HEK293 (cell line): ENCODE data around the gene JAML.

Experiments used
- CTCF ChIA-PET: fragments of 350-600 bp; formaldehyde crosslinking; extraction: SDS; loops from one replicate; lab custom pipeline; 2021; ENCODE audit warnings: antibody characterized with exemption; lab: Yijun Ruan, JAX
- POLR2A ChIA-PET: fragments of 300-600 bp; formaldehyde crosslinking; extraction: SDS; loops from one replicate; lab custom pipeline; 2020; ENCODE audit warnings: antibody characterized with exemption, inconsistent platforms; lab: Yijun Ruan, JAX
- H3K27ac ChIP-seq: fragments of 200-500 bp; sonication (Bioruptor generic); 2 replicates; pipeline ENCODE4 v1.5.1; 2014; ENCODE audit warnings: low read depth, low read length, control low read depth, inconsistent platforms; ENCODE audit errors: extremely low read depth
- H3K36me3 ChIP-seq, 2 experiments: fragments of 200-500 bp in 1 of 2; sonication (Bioruptor generic) in 1 of 2; 1 replicate in 1 of 2; 2 replicates in 1 of 2; pipeline ENCODE4 v1.5.1; 2014 to 2017; ENCODE audit warnings: inconsistent platforms in 2 of 2, low read length in 2 of 2; ENCODE audit not compliant: control insufficient read depth in 2 of 2, insufficient read depth in 1 of 2
- H3K4me1 ChIP-seq: fragments of 200-500 bp; sonication (Bioruptor generic); 2 replicates; pipeline ENCODE4 v1.5.1; 2014; ENCODE audit warnings: mild to moderate bottlenecking, low read length, inconsistent platforms; ENCODE audit not compliant: control insufficient read depth, insufficient read depth
- H3K4me3 ChIP-seq: 2 replicates; pipeline ENCODE4 v1.5.1; 2011; ENCODE audit warnings: low read depth, mild to moderate bottlenecking, control low read depth, low read length, moderate library complexity
- H3K9me3 ChIP-seq: fragments of 200-500 bp; sonication (Bioruptor generic); 2 replicates; pipeline ENCODE4 v1.5.1; 2014; ENCODE audit warnings: low read depth, low read length, inconsistent platforms; ENCODE audit not compliant: control insufficient read depth, insufficient read depth
- GLI4 ChIP-seq: fragments of 450-650 bp; formaldehyde crosslinking; IDR thresholded peaks from 2 replicates; pipeline ENCODE4 v1.5.1; 2016; ENCODE audit warnings: missing biosample characterization, missing genetic modification characterization
- SALL2 ChIP-seq: fragments of 450-650 bp; formaldehyde crosslinking; IDR thresholded peaks from 2 replicates; pipeline ENCODE4 v1.5.0; 2017; ENCODE audit warnings: missing biosample characterization, mild to moderate bottlenecking, missing genetic modification characterization, borderline replicate concordance
- ZBTB7A ChIP-seq: fragments of 450-650 bp; formaldehyde crosslinking; IDR thresholded peaks from 2 replicates; pipeline ENCODE4 v1.5.1; 2016; ENCODE audit warnings: low read depth, missing biosample characterization, missing genetic modification characterization
- ZNF280C ChIP-seq: fragments of 450-650 bp; formaldehyde crosslinking; IDR thresholded peaks from 2 replicates; pipeline ENCODE4 v1.5.1; 2016; ENCODE audit warnings: missing biosample characterization, missing genetic modification characterization
- ZNF311 ChIP-seq: fragments of 450-650 bp; formaldehyde crosslinking; IDR thresholded peaks from 2 replicates; pipeline ENCODE4 v1.5.1; 2017; ENCODE audit warnings: missing biosample characterization, missing genetic modification characterization, borderline replicate concordance
- ZNF341 ChIP-seq: fragments of 450-650 bp; formaldehyde crosslinking; IDR thresholded peaks from 2 replicates; pipeline ENCODE4; 2016; ENCODE audit warnings: low read depth, missing biosample characterization, missing genetic modification characterization
- ZNF362 ChIP-seq: fragments of 450-650 bp; formaldehyde crosslinking; IDR thresholded peaks from 2 replicates; pipeline ENCODE4 v1.5.1; 2016; ENCODE audit warnings: missing biosample characterization, missing genetic modification characterization
- ZNF391 ChIP-seq: fragments of 450-650 bp; formaldehyde crosslinking; IDR thresholded peaks from 2 replicates; pipeline ENCODE4 v1.5.1; 2016; ENCODE audit warnings: low read depth, missing biosample characterization, missing genetic modification characterization, borderline replicate concordance
- ZNF623 ChIP-seq: fragments of 450-650 bp; formaldehyde crosslinking; IDR thresholded peaks from 2 replicates; pipeline ENCODE4 v1.5.1; 2016; ENCODE audit warnings: missing biosample characterization, missing genetic modification characterization
- ZNF76 ChIP-seq: fragments of 450-650 bp; formaldehyde crosslinking; IDR thresholded peaks from 2 replicates; pipeline ENCODE4; 2016; ENCODE audit warnings: low read depth, missing biosample characterization, missing genetic modification characterization, borderline replicate concordance
- ZNF776 ChIP-seq: fragments of 450-650 bp; formaldehyde crosslinking; IDR thresholded peaks from 2 replicates; pipeline ENCODE4 v1.5.0; 2017; ENCODE audit warnings: missing biosample characterization, missing genetic modification characterization, borderline replicate concordance
- TF ChIP-seq, protein P1 (sequence below): fragments of 450-650 bp; formaldehyde crosslinking; IDR thresholded peaks from 2 replicates; pipeline ENCODE4 v1.5.1; 2016; ENCODE audit warnings: missing biosample characterization, missing genetic modification characterization
- TF ChIP-seq, protein P2 (sequence below): fragments of 450-650 bp; formaldehyde crosslinking; IDR thresholded peaks from 2 replicates; pipeline ENCODE4 v1.5.1; 2017; ENCODE audit warnings: missing biosample characterization, missing genetic modification characterization

Gene JAML

DNA sequence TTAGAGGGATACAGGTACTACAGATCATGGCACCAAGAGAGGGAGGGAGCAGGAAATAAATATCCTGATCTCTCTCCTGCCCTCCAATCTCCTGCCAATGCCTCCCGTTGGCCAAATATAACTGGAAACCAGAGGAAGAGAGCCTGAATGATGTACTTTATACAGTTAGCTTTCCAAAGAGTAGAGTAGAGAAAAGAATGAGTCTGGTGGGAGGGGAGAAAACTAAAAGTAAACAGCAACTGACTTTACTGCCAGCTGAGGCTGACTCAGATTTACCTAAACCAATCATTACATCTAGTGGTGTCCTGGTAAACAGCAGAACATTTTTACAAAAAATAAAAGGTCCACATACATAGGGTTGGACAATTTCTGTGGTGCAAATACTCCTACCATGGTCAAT, 22.2 kb upstream of the JAML start:
- H3K27ac ChIP-seq, result no peak overlapping the region
- TF ChIP-seq ZNF76 (no peak), ZNF776 (tag by site-specific recombination) (no peak), ZNF341 (tag by site-specific recombination) (no peak), ZNF623 (tag by site-specific recombination) (no peak), SALL2 (tag by site-specific recombination) (no peak), ZNF311 (tag by site-specific recombination) (no peak), ZNF391 (tag by site-specific recombination) (no peak), ZNF362 (tag by site-specific recombination) (no peak)
- TF ChIP-seq, protein P1, sequence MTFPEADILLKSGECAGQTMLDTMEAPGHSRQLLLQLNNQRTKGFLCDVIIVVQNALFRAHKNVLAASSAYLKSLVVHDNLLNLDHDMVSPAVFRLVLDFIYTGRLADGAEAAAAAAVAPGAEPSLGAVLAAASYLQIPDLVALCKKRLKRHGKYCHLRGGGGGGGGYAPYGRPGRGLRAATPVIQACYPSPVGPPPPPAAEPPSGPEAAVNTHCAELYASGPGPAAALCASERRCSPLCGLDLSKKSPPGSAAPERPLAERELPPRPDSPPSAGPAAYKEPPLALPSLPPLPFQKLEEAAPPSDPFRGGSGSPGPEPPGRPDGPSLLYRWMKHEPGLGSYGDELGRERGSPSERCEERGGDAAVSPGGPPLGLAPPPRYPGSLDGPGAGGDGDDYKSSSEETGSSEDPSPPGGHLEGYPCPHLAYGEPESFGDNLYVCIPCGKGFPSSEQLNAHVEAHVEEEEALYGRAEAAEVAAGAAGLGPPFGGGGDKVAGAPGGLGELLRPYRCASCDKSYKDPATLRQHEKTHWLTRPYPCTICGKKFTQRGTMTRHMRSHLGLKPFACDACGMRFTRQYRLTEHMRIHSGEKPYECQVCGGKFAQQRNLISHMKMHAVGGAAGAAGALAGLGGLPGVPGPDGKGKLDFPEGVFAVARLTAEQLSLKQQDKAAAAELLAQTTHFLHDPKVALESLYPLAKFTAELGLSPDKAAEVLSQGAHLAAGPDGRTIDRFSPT (tag by site-specific recombination), result no peak
- no peaks in the 10 kb centered on the region for H3K36me3 ChIP-seq
- H3K9me3 ChIP-seq, result no peaks in the 10 kb centered on the region
- no peaks in the 10 kb centered on the region for H3K4me1 ChIP-seq
- no peak overlapping the region for H3K4me3 ChIP-seq
- ChIA-PET POLR2A (no interaction called here), CTCF (interaction anchor here (0.8 kb wide), 2 partner anchors 49 to 65 kb away, joined by 3 to 5 read pairs; no protein-coding TSS in a partner anchor)

DNA sequence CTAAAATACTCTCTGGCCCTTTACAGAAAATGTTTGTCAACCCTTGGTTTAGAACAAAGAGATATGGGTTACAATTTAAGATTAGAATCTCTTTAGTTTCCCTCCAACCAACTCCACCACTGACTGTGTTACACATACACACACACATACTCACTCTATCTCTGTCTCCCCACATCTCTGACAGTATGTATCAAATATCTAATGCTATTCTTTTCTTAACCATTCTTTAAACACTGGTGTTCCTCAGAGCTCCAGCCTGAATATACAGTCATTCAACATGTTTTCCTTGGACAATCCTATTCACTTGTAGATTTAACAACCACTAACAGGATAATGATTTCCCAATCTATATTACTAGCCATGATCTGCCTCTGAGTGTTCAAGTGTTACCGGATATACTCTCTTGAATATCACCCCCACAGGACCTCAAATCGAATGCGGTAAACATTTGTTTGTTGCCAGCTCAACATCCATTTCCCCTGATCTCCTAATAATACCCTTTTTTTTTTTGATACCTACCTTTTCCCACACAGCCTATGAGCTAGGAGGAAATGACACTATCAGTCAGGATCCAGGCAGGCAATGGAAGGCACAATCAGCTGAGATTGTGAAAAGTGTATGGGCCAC, 21.2 kb upstream of the JAML start:
- no peaks in the 10 kb centered on the region for H3K36me3 ChIP-seq
- POLR2A ChIA-PET, result no interaction called here
- no peak for TF ChIP-seq ZBTB7A (tag by site-specific recombination)
- TF ChIP-seq ZNF280C, result no peak
- TF ChIP-seq, all 188 proteins: peak for 0
- no peak overlapping the region for H3K27ac ChIP-seq
- no peaks in the 10 kb centered on the region for H3K9me3 ChIP-seq
- no peaks in the 10 kb centered on the region for H3K4me1 ChIP-seq
- H3K4me3 ChIP-seq, result no peak overlapping the region
- CTCF ChIA-PET, result interaction anchor here (0.6 to 1.1 kb wide), 2 partner anchors 47 to 428 kb away, joined by 3 to 4 read pairs; no protein-coding TSS in a partner anchor

DNA sequence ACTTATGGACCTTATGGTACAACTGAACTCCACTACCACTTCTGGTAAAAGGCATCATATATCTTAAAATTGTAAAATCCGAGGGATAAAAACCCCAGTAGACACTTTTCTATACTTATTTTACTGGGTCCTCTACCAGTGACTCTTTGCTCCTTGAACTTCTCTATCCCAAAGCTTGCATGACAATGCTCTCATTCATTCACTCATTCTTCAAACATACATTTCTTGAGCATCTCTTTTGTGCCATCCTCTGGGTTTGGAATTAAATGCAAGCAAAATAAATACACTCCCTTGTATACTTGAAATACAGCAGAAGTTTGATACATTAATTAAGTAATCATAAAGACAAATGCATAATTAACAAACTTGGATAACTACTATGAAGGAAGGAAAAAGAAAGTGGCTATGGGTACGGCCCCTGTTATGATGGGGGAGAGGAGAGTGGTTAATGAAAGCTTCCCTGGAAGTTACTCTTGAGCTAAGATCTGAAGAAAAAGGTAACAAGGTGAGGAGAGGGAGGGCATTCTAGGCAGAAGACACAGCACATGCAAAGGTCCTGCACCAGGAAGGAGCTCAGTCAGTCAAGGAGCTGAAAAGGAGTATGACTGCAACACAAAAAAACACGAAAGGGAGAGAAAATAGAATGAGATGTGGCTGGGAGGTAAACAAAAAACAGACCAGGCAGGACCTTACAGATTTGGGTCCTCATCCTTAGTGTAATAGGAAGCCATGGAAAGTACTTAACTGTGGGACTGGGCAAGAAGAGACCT, 19.4 kb upstream of the JAML start:
- TF ChIP-seq ZNF623 (tag by site-specific recombination) (peak; percentile 56), GLI4 (tag by site-specific recombination) (no peak)
- TF ChIP-seq, protein P2, sequence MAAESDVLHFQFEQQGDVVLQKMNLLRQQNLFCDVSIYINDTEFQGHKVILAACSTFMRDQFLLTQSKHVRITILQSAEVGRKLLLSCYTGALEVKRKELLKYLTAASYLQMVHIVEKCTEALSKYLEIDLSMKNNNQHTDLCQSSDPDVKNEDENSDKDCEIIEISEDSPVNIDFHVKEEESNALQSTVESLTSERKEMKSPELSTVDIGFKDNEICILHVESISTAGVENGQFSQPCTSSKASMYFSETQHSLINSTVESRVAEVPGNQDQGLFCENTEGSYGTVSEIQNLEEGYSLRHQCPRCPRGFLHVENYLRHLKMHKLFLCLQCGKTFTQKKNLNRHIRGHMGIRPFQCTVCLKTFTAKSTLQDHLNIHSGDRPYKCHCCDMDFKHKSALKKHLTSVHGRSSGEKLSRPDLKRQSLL (tag by site-specific recombination), result no peak
- CTCF ChIA-PET, result interaction anchor here (0.6 to 1.3 kb wide), 4 partner anchors 15 to 72 kb away, joined by 3 to 9 read pairs (median 4); no protein-coding TSS in a partner anchor
- Histone ChIP-seq H3K27ac (no peak overlapping the region), H3K36me3 (no peaks in the 10 kb centered on the region), H3K9me3 (no peaks in the 10 kb centered on the region), H3K4me3 (no peak overlapping the region), H3K4me1 (no peaks in the 10 kb centered on the region)
- POLR2A ChIA-PET, result no interaction called here
